Measurements from ENCODE around the gene GNG11. TPM values are rescaled to one million over a fixed set of nuclear protein-coding genes. Genes with fewer than 3 reads are reported as not detected.

GNG11 gene
- total RNA-seq, 3 donors from 2014 or later (not counting 1 experiment from before 2014, with no cell fraction given), result 0.57 to 4.0 (median 1.5) TPM

DNA sequence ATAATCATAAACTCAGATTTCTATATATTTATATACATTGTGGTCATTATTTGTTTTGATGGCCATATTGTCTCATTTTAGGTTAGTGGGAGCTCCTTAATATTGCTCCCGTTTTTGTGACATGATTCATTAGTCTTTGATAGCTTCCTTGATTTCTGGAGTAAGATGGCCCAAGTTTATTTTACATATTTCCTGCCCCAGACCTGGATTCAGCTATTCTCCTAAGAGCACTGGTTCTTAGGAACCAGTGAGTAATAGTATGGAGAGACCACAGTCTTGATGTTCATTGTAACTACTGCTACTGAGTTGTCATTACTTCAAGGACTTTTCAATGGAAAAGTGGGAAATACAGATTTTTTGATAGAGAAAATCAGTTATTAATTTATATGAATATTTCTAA is 37.0 kb upstream of the GNG11 start:
- H3K27me3 Mint-ChIP-seq (ENCODE audit: low read depth in 2 of 2), result peaks cover 21 to 37% of the 10 kb centered on the region in 2 donors
- intact Hi-C loops (cut with micrococcal nuclease), result no loop called here

DNA sequence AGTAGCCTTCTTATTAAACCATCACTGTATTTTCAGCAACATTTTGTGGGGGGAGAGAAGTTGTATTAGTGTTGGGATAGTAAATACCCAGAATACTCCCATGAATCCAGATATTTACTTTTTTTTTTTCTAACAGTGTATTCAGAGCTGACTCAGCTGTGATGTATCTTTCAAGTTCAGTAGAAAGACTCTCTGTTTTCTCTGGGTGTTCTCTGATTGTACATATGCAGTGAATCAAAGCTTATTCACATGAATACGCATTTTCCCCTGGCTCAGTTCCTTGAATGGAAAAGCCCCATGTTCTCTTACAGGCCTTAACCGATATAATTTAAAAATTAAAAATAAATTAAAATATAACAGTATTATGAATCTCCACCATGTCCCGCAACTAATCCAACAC is 32.3 kb upstream of the GNG11 start:
- WGBS (ENCODE audit: insufficient coverage), result no CpG with 5 or more reads among the region's 3 CpGs
- intact Hi-C loops (cut with micrococcal nuclease), result no loop called here
- Mint-ChIP-seq H3K27ac (no peak overlapping the region), H3K4me3 (no peak overlapping the region), H3K9me3 (no peaks in the 10 kb centered on the region), H3K27me3 (ENCODE audit: low read depth in 2 of 2) (peaks cover 42 to 76% of the 10 kb centered on the region in 2 donors), H3K4me1 (peaks cover 9 to 10% of the 10 kb centered on the region in 2 donors), H3K36me3 (peaks cover 6% of the 10 kb centered on the region)
- Histone ChIP-seq H3K9me3 (ENCODE audit: control insufficient read depth, insufficient read depth, low read length) (no peaks in the 10 kb centered on the region), H3K27ac (ENCODE audit: low read length) (no peak overlapping the region), H3K4me3 (ENCODE audit: low read length) (no peak overlapping the region), H3K4me1 (ENCODE audit: control insufficient read depth, insufficient read depth, low read length) (peaks cover 10% of the 10 kb centered on the region), H3K27me3 (ENCODE audit: control insufficient read depth, insufficient read depth, low read length) (peaks cover 31% of the 10 kb centered on the region), H3K36me3 (ENCODE audit: control insufficient read depth, insufficient read depth, low read length) (no peaks in the 10 kb centered on the region)
- ATAC-seq, result no peak
- no peak for DNase-seq
- TF ChIP-seq, protein P1, sequence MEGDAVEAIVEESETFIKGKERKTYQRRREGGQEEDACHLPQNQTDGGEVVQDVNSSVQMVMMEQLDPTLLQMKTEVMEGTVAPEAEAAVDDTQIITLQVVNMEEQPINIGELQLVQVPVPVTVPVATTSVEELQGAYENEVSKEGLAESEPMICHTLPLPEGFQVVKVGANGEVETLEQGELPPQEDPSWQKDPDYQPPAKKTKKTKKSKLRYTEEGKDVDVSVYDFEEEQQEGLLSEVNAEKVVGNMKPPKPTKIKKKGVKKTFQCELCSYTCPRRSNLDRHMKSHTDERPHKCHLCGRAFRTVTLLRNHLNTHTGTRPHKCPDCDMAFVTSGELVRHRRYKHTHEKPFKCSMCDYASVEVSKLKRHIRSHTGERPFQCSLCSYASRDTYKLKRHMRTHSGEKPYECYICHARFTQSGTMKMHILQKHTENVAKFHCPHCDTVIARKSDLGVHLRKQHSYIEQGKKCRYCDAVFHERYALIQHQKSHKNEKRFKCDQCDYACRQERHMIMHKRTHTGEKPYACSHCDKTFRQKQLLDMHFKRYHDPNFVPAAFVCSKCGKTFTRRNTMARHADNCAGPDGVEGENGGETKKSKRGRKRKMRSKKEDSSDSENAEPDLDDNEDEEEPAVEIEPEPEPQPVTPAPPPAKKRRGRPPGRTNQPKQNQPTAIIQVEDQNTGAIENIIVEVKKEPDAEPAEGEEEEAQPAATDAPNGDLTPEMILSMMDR (IDR thresholded peaks at IDR 0.05), result no peak

More for the DNA sequence above, 37.0 kb upstream of the GNG11 start:
- H3K27me3 ChIP-seq (ENCODE audit: control insufficient read depth, insufficient read depth, low read length), result peaks cover 10% of the 10 kb centered on the region
- no peaks in the 10 kb centered on the region for H3K9me3 ChIP-seq (ENCODE audit: control insufficient read depth, insufficient read depth, low read length)
- no peaks in the 10 kb centered on the region for H3K36me3 ChIP-seq (ENCODE audit: control insufficient read depth, insufficient read depth, low read length)
- no peaks in the 10 kb centered on the region for H3K4me1 ChIP-seq (ENCODE audit: control insufficient read depth, insufficient read depth, low read length)
- DNase-seq, result no peak
- H3K4me3 ChIP-seq (ENCODE audit: low read length), result no peak overlapping the region
- ATAC-seq, result no peak
- Mint-ChIP-seq H3K36me3 (no peaks in the 10 kb centered on the region), H3K27ac (no peak overlapping the region), H3K9me3 (no peaks in the 10 kb centered on the region), H3K4me1 (peaks cover under 1 to 1% of the 10 kb centered on the region in 2 donors), H3K4me3 (no peak overlapping the region)
- TF ChIP-seq, protein P1 (IDR thresholded peaks at IDR 0.05), result no peak
- WGBS (ENCODE audit: insufficient coverage), result 29% methylated on average over 1 of the region's 1 CpG
- no peak overlapping the region for H3K27ac ChIP-seq (ENCODE audit: low read length)

DNA sequence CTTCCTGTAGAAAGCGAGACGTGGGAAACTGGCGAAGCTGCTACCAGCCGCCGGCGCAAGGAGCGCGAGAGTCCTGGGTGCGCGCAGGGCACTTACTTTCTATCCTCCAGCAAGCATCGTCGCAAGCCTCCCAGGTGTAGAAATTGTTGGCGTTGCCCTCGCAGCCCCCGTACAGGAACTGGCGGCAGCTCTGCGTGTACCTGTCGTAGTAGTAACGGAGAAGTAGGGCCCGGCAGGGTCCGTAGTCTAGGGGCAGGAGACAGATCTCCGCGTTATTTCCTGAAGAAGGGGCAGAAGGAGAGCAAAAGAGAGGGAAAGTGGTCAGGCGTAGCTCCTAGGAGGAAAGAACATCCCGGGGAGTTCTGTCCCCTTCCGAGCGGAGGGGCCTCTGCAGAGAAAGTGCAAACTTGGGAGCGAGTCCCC is 31.5 kb upstream of the GNG11 start:
- Mint-ChIP-seq H3K36me3 (peaks cover 6% of the 10 kb centered on the region), H3K27me3 (ENCODE audit: low read depth in 2 of 2) (peaks cover 42 to 84% of the 10 kb centered on the region in 2 donors), H3K9me3 (no peaks in the 10 kb centered on the region), H3K4me1 (peaks cover 9 to 10% of the 10 kb centered on the region in 2 donors), H3K27ac (no peak overlapping the region), H3K4me3 (peak overlapping the region; percentile 77)
- H3K36me3 ChIP-seq (ENCODE audit: control insufficient read depth, insufficient read depth, low read length), result no peaks in the 10 kb centered on the region
- H3K4me1 ChIP-seq (ENCODE audit: control insufficient read depth, insufficient read depth, low read length), result peaks cover 10% of the 10 kb centered on the region
- TF ChIP-seq, protein P1 (IDR thresholded peaks at IDR 0.05), result no peak
- no peak overlapping the region for H3K27ac ChIP-seq (ENCODE audit: low read length)
- ATAC-seq, result no peak
- DNase-seq, result no peak
- intact Hi-C loops (cut with micrococcal nuclease), result no loop called here
- 2% methylated on average over 28 of the region's 28 CpGs for WGBS (ENCODE audit: insufficient coverage)
- H3K27me3 ChIP-seq (ENCODE audit: control insufficient read depth, insufficient read depth, low read length), result peaks cover 31% of the 10 kb centered on the region
- no peak overlapping the region for H3K4me3 ChIP-seq (ENCODE audit: low read length)
- no peaks in the 10 kb centered on the region for H3K9me3 ChIP-seq (ENCODE audit: control insufficient read depth, insufficient read depth, low read length)

DNA sequence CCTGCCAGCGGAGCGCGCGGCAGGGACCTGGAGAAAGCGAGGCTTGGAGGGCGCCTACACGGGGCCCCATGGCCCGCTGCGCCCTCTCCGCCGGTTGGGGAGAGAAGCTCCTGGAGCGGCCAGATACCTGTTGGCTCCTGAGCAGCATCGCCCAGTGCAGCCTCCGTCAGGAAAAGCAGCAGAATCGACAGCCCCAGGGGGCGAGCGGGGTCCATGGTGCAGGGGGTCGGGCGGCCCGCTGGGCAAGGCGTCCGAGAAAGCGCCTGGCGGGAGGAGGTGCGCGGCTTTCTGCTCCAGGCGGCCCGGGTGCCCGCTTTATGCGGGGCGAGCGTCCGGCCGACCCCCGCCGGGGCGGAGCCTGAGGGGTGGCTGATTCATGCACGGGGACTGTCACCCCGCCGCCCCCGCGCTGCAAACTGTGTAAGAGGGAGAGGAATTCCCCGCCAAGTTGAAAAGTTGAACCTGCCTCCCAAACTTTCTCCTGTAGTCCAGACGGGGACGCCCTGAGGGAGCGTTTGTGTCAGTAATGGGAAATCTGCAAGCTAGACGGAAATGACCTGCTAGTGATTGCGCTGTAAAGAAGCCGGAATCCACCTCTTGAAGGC is 31.0 kb upstream of the GNG11 start, which contains the start of gene TFPI2:
TSS of gene TFPI2 (minus strand) at position 290 of the 605 bp plus-strand sequence. CDS start at position 215, 75 bp downstream.
- Mint-ChIP-seq H3K9me3 (no peaks in the 10 kb centered on the region), H3K36me3 (peaks cover 6% of the 10 kb centered on the region), H3K4me3 (peak within 1 kb of the TSS; percentile 77), H3K27me3 (ENCODE audit: low read depth in 2 of 2) (peaks cover 39 to 84% of the 10 kb centered on the region in 2 donors), H3K4me1 (peaks cover 9 to 10% of the 10 kb centered on the region in 2 donors), H3K27ac (no peak within 1 kb of the TSS)
- 1% methylated on average over 49 of the region's 49 CpGs for WGBS (ENCODE audit: insufficient coverage)
- Histone ChIP-seq H3K27me3 (ENCODE audit: control insufficient read depth, insufficient read depth, low read length) (peaks cover 31% of the 10 kb centered on the region), H3K9me3 (ENCODE audit: control insufficient read depth, insufficient read depth, low read length) (no peaks in the 10 kb centered on the region), H3K4me1 (ENCODE audit: control insufficient read depth, insufficient read depth, low read length) (peaks cover 10% of the 10 kb centered on the region), H3K4me3 (ENCODE audit: low read length) (no peak within 1 kb of the TSS), H3K27ac (ENCODE audit: low read length) (no peak within 1 kb of the TSS), H3K36me3 (ENCODE audit: control insufficient read depth, insufficient read depth, low read length) (no peaks in the 10 kb centered on the region)
- ATAC-seq (no peak), DNase-seq (no peak)
- intact Hi-C loops (cut with micrococcal nuclease), result no loop called here
- TF ChIP-seq, protein P1 (IDR thresholded peaks at IDR 0.05), result no peak
